Lung (tissue), 12 donors: Measurements from ENCODE around the gene KMT5C. TPM values are rescaled to one million over a fixed set of nuclear protein-coding genes. Genes with fewer than 3 reads are reported as not detected.

ENCODE experiments used
- ATAC-seq: fragments of 200-7000 bp; cut with Tn5 transposase; one replicate; pipeline ENCODE4 v1.9.1; 2020; ENCODE audit warnings: moderate number of reproducible peaks; ENCODE audit not compliant: insufficient read depth, low FRiP score
- DNase-seq, 3 donors: peaks; one replicate each; pipeline ENCODE4 v3.0.0-alpha.2; 2013 to 2017
- H3K27ac ChIP-seq, 2 donors: one replicate each; pipeline ENCODE4 v1.5.1; 2013; ENCODE audit warnings: mild to moderate bottlenecking in 2 of 2, moderate library complexity in 2 of 2, control low read depth in 1 of 2, inconsistent platforms in 1 of 2, low read depth in 1 of 2, low read length in 1 of 2
- H3K27me3 ChIP-seq, 3 donors: one replicate each; pipeline ENCODE4 v1.5.1; 2013; ENCODE audit warnings: low read length in 2 of 3; ENCODE audit not compliant: control insufficient read depth in 3 of 3, insufficient read depth in 3 of 3
- H3K36me3 ChIP-seq, 4 donors: one replicate each; pipeline ENCODE4 v1.5.1; 2013; ENCODE audit warnings: low read length in 4 of 4, mild to moderate bottlenecking in 1 of 4, moderate library complexity in 1 of 4; ENCODE audit not compliant: control insufficient read depth in 4 of 4, insufficient read depth in 4 of 4
- H3K4me1 ChIP-seq, 5 donors: one replicate each; pipeline ENCODE4 v1.5.1; 2013; ENCODE audit warnings: low read length in 5 of 5, mild to moderate bottlenecking in 2 of 5, moderate library complexity in 1 of 5; ENCODE audit not compliant: control insufficient read depth in 5 of 5, insufficient read depth in 5 of 5
- H3K4me3 ChIP-seq: one replicate; pipeline ENCODE4 v1.5.1; 2013; ENCODE audit warnings: mild to moderate bottlenecking, control low read depth, moderate library complexity
- H3K9ac ChIP-seq, 2 donors: one replicate each; pipeline ENCODE4 v1.5.1; 2013; ENCODE audit warnings: low read length in 2 of 2, control low read depth in 1 of 2; ENCODE audit not compliant: insufficient read depth in 1 of 2
- H3K9me3 ChIP-seq, 4 donors: one replicate each; pipeline ENCODE4 v1.5.1; 2013; ENCODE audit warnings: low read length in 3 of 4, mild to moderate bottlenecking in 1 of 4, moderate library complexity in 1 of 4; ENCODE audit not compliant: control insufficient read depth in 4 of 4, insufficient read depth in 3 of 4
- CTCF ChIP-seq: IDR thresholded peaks from 2 replicates; pipeline ENCODE4 v1.5.1; 2012; ENCODE audit warnings: mild to moderate bottlenecking; ENCODE audit errors: control extremely low read depth, extremely low read depth
- WGBS, 2 donors: extraction: QIAGEN DNeasy Blood & Tissue Kit; methylation state at CpG; one replicate each; pipeline ENCODE4 v1.1.7; 2013; 5-methylcytosine and 5-hydroxymethylcytosine counted together
- polyA plus RNA-seq, 2 donors: library from polyadenylated mRNA; stranded (reverse); fragments of 200-250 nt; gene quantifications; one replicate each; pipeline ENCODE4 v1.2.1, GENCODE V29; 2013
- total RNA-seq, 2 donors: library from RNA; depleted of rRNA in 1 of 2; stranded (reverse); fragments of >200 nt in 1 of 2; gene quantifications; one replicate each; pipeline ENCODE4 v1.2.1, GENCODE V29; 2014 to 2021
- donor health status: control.
- donor health status: control.
- donor health status: Bipolar disorder and iron deficiency.
- donor health status: healthy.
- donor health status: DM: yes; HTN: yes; CAD: no.

KMT5C gene
- total and polyA plus RNA-seq, 4 donors, result 6.7 to 16.5 (median 12.5) TPM

GRCh38 chr19:55347442-55348009 lies 7.8 kb downstream of the KMT5C start:
- H3K36me3 ChIP-seq, result peaks cover 0 to 23% (median 3%) of the 10 kb centered on the region in 4 donors
- WGBS, 2 donors, result 86 to 91% methylated on average over 9 to 10 of the region's 10 CpGs
- H3K9me3 ChIP-seq, result peaks cover 0 to 3% (median 0%) of the 10 kb centered on the region in 4 donors
- peaks cover 0 to 12% (median 9%) of the 10 kb centered on the region in 3 donors for H3K27me3 ChIP-seq
- H3K4me3 ChIP-seq, result no peak overlapping the region
- H3K27ac ChIP-seq, result no peak overlapping the region
- H3K9ac ChIP-seq, result no peak overlapping the region
- no peak for ATAC-seq
- peaks cover 0 to 12% (median 0%) of the 10 kb centered on the region in 5 donors for H3K4me1 ChIP-seq
- TF ChIP-seq CTCF, result no peak
- no peak for DNase-seq

DNA sequence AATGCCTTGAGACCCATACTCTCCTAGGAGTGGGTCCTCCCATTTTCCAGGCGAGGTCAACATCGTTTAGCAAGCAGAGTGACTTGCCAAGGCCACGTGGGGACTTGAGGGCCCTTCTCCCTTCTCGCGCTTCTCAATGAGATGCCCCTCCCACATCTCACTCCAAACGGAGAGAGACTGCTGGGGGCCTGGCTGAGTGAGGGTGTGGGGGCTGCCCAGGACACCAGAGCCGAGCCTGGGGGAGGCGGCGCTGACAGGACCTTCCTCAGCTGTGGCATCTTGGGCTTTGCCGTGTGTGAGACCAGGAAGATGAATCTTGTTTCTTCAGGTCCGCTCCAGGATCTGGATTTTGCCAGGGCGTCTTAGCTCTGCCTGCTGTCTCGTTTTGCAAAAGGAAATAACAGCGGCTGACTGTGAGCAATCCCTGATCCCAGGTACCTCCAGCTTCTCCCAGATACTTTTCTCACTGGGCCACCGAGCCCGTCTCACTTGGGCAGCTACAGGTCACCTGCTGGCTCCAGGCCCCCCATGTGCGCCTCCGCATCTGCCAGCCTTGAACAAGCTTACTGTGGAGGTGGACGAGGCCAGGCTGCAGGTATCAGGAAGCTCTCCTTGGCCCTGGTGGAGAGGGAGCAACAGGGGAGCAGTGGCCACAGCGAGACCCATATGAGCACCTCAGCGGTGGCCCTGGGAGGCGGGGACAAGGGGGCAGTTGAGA lies 8.8 kb downstream of the KMT5C start:
- peak; percentile 49 to 76 (median 56) for DNase-seq

DNA sequence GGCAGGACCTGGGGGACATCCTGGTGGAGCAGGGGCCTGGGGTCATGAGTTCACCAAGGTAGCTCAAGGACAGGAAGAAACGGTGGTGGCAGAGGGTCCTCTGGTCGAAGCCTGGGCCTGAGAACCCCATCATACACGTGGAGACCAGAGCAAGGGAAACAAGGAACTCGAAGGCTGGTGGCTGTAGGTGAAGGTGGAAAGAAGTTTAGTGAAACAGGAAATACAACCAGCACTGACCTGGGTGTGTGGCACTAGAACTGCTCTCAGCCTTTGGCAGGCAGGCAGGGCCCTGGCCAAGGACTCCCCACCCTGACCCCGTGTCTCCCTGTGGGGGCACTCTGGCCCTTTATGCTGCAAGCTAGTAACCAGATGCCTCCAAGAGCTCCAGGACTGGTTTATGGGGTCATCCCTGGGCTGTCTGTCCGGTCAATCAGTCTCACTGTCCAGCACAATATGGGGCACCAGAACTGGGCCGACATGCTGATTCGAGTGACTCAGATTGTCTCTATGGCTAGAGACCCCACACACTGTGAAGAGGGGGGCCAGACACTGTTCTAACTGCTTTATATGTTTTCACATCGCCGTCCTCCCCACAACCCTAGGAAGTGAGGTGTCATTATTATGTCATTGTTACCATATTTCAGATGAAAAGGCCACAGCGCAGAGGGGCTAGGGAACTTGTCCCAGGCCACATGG lies 11.1 kb downstream of the KMT5C start:
- Histone ChIP-seq H3K27ac (no peak overlapping the region), H3K4me3 (no peak overlapping the region), H3K27me3 (peaks cover 0 to 32% (median 26%) of the 10 kb centered on the region in 3 donors), H3K36me3 (peaks cover 0 to 10% (median 0%) of the 10 kb centered on the region in 4 donors), H3K9me3 (peaks cover 0 to 3% (median 0%) of the 10 kb centered on the region in 4 donors), H3K4me1 (peaks cover 0 to 18% (median 3%) of the 10 kb centered on the region in 5 donors), H3K9ac (no peak overlapping the region)
- DNase-seq (no peak), ATAC-seq (no peak)
- 58 to 60% methylated on average over 11 of the region's 11 CpGs for WGBS, 2 donors
- TF ChIP-seq CTCF, result no peak

More for the DNA sequence above, 8.8 kb downstream of the KMT5C start:
- no peak for TF ChIP-seq CTCF
- Histone ChIP-seq H3K9ac (no peak overlapping the region), H3K9me3 (peaks cover 0 to 3% (median 0%) of the 10 kb centered on the region in 4 donors), H3K4me1 (peaks cover 0 to 15% (median 3%) of the 10 kb centered on the region in 5 donors), H3K4me3 (no peak overlapping the region), H3K36me3 (peaks cover 0 to 14% (median 0%) of the 10 kb centered on the region in 4 donors), H3K27ac (no peak overlapping the region), H3K27me3 (peaks cover 0 to 21% (median 19%) of the 10 kb centered on the region in 3 donors)
- WGBS, 2 donors, result 67 to 79% methylated on average over 22 of the region's 22 CpGs
- no peak for ATAC-seq
